COLO668 (cell line): Measurements from ENCODE around the gene BHMT2.

Source experiments
- DNase-seq: peaks from one replicate; lab custom pipeline; 2025; ENCODE audit not compliant: unreplicated experiment; lab: John Stamatoyannopoulos, UW

Gene BHMT2, protein sequence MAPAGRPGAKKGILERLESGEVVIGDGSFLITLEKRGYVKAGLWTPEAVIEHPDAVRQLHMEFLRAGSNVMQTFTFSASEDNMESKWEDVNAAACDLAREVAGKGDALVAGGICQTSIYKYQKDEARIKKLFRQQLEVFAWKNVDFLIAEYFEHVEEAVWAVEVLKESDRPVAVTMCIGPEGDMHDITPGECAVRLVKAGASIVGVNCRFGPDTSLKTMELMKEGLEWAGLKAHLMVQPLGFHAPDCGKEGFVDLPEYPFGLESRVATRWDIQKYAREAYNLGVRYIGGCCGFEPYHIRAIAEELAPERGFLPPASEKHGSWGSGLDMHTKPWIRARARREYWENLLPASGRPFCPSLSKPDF

DNA sequence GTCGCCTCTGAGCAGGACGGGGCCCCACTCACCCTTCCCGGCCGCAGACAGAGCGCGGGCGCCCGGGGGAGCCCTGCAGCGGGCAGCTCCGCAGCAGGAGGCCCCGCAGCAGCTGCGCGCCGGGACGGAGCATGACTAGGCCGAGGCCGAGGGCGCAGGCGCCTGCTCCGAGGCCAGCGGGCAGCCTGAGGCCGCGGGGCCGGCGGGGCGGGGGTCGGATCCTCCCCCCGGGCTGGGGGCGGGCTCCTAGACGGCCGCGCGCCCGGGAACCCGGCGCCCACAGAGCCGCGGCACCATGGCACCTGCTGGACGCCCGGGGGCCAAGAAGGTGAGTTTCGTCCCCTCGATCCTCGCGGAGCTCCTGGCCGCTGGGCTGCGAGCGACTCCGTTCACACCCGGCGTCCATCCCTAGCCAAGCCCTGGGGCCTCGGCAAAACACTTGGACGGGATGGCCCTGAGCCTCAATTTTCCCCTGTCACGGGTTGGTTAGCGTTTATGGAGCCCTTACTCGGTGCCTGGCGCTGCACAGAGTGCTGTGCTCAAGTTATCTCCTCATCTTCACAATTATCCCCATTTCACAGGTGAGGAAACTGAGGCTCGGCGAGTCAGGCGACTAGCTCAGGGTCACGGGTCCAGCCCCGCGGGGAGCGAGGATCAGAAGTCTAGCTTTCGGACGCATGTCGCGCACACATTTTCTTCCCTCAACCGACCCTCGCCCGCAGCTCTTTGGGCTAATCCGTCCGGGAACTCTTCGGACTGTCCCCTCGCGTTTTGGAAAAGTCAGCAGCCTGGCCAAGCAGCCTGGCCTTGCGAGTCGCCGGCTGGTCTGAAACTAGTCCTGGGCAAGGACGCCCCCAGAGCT lies at the start of gene BHMT2, which contains the start of gene DMGDH:
TSS of gene BHMT2 (plus strand) at position 280 of the 862 bp plus-strand sequence. CDS start at position 296, 16 bp downstream.
TSS of gene DMGDH (minus strand) at position 187 of the 862 bp plus-strand sequence. CDS start at position 133, 54 bp downstream.
- no peak for DNase-seq

DNA sequence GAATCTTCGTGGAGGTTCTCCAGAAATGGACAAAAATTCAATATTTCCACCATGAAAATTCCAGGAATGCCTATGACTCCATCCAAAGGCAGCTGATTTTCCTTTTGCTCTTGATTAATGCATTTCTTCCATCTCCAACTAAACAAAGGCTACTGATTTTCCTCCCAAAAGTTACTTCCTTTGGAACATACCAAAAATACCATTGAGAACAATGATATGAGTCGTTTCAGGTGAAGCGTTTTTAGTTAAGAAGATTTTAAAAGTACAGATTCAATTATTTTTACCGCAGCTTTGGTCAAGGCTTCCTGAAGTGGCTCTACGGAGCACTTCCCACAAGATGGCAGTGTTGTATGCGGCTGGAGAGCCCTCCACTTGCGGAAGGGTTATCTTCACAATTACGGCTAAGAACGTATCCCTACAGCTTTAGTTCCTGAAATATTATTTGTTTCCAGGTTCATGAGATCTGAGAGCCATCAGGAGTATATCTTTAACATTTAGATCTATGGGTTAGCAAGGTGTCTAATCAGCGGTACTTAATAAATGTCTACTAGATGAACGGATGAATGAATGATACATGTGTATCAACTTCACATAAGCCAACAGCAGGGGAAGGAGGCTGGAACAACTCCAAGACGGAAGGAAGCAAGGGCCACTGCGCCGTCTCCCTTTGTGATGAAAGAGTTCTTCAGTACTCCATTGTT lies 48.6 kb upstream of the BHMT2 start:
- peak; percentile 5 for DNase-seq

DNA sequence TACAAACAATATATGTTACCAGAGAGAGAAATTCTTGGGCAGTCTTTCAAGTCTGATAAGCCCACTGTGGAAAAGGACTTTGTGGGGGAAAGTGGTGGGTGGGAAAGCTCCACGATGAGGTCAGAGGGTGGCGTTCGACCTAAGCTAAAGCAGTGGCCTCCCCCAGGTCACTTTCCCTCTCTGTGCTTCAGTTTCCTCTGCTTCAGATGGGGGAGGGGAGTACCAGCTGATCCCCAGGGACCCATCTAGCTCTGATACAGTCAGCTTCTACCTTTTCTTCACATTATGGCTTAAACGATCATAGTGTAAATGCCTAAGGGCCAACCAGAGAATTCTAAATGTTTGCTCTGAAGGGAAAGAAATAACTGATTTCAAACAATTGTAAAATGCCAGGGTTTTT lies 47.8 kb upstream of the BHMT2 start:
- DNase-seq: no peak

DNA sequence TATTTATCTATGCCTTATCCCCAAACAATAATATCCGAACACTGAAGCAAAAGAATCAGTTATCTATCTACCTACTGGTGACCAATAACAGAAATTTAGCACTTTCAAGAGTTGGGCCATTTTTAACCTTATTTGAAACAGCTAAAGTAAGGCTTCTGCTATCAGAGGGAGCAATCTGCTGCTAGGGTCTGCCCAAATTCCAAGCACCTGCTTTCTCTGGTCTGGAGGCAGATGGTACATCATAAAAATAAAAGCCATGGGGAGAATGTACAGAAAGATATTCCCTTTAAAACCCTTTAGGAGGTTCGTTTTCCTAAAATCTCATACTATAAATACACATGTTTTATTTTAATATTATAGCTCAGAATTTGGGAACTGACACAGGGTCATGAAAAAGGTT lies 46.8 kb upstream of the BHMT2 start:
- DNase-seq: no peak

DNA sequence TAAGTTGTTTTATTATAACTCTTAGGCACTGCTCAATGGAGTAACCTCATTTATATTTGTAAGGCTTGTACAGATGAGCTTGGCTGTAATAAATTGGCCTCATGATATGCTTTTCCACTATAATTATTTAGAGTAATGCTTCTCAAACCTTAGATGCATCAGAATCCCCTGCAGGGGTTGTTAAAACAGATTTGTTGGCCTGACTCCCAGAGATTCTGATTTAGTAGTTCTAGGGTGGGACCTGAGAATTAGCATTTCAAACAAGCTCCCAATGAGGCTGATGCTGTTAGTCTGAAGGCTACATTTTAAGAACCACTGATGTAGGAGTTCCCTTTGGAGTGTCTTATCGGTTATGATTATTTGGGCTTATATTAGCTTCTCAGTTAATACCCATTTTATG lies 46.2 kb upstream of the BHMT2 start:
- no peak for DNase-seq

DNA sequence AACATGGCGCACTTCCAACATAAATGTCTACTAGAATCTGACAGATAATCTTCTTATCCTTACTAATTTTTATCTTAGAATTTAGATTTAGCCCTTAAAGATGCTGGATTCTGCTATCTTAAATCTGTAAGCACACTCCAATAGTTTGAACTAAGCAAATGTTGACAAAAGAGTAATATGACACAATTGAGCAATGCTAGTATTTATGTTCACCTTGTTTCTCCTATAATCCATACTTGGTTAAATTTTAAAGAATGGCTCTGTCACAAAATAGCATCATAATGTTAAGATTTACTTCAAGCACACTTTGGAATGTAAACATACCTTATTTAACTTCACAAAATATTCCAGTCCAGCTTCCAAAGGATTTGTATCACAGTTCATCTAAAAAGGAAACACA lies 45.6 kb upstream of the BHMT2 start:
- no peak for DNase-seq

DNA sequence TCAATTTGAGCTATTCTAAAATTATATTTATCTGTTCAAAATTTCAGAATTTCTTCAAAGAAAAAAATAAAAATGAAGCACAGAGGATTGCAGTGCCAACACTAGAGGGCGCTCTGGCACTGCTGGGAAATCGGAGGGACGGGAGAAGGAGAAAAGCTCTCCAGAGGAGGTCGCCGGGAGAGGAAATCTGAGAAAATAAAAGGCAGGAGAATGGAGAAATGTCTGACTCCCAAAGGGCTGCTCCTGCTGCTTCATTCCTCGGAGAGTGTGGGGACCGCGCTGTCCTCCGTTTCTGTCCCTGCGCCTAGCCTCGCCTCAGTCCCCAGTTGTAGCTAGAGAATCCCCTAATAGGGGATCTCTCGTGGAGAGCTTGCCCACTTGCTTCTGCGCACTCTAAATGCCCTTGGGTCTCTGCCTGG lies 44.5 kb upstream of the BHMT2 start:
- peak; percentile 48 for DNase-seq

DNA sequence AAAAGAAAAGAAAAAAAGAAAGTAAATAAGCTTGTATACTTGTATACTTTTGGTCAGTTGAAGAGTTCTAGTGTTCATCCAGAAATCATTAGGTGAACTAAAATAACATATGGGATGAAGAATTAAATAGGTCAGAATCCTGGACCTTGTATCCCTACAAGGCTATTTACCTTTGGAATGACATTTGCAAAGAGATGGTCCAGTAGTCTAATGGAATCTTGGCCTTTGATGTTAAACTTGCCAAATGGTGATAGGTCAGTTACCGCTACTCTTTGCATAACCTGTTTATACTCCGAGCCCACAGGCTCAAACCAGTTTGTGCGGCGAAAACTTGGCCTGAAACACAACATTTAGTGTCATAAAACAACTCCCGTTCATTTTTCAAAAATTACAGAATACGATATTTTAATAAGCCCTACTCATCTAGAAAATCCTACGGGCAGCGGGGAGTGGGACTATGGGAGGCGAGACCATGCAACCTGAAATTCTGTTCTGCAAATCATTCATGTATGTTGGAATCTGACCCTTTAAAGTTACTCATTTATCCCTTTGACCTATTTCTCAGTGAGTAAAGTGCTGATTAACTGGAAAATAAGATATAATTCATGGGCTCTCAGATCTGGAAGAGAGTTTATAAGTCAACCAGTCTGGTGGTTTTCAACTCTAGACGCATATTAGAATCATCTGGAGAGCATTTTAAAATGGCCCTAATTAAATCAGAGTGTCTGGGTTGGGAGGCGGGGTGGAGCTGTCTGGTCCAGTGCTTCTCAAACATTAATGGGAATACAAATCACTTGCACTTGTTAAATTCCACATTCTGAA lies 38.7 kb upstream of the BHMT2 start:
- DNase-seq: no peak

DNA sequence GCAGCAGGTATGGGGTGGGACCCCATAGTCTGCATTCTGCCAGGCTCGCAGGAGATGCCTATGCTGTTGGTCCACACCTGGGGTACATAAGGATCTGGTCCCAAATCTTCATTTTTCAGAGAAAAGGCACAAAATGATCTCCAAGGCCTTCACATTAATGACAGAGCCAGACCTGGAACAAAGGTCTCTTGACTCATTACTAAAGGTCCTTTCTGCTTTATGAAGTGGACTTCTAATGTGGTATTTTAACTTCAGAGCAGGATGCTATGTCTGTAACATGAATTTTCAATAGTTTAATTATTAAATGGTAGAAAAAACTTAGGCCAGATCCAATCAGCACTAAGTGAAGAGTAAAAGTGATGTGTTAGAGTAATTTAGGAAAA lies 38.1 kb upstream of the BHMT2 start:
- no peak for DNase-seq

DNA sequence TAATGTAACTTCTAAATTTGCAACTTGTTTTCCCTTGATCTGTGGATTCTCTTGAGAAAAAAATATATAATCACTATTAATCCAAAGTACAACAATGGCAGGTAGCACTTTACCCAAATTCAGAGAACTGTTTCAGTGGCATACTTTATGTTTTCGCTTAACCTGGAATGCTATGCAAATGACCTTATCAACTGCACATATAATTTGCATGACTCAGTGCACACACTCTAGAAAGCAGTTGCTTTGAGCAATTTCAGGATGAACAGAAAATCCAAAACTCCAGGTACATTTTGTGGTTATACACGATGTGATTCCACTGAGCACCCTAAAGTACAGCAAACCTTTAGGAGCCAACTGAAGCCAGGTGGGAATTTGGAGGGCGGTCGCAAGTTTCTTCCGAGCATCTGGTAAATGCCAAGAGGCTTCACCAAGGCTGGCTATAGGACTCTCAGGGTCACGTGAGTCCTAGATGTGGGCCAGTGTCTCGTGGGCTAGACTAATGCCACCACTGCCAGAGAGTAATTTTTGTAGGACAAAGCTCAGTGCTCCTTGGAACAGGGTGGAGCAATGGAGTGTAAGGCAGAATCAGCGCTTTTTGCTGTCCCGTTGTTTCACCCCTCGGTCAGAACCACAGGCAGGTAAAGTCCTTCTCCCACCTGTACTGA lies 37.4 kb upstream of the BHMT2 start:
- DNase-seq: no peak

DNA sequence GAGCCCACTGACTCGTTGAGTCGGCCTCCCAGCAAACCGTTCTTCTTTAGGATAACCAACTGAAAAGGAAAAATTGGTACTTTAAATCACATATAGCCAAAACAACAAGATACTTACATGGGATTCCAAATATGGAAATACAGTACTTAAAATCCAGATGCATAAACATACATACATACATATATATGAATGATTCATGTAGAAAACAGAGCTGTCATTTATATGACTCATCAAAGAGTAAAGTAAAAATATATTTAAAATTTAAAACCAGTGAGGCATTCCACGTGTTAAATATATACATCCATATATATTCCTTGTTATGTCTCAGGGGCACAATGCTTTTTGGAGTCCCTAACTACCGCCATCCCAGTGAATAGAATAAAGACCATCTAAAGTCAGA lies 36.8 kb upstream of the BHMT2 start:
- DNase-seq: no peak

DNA sequence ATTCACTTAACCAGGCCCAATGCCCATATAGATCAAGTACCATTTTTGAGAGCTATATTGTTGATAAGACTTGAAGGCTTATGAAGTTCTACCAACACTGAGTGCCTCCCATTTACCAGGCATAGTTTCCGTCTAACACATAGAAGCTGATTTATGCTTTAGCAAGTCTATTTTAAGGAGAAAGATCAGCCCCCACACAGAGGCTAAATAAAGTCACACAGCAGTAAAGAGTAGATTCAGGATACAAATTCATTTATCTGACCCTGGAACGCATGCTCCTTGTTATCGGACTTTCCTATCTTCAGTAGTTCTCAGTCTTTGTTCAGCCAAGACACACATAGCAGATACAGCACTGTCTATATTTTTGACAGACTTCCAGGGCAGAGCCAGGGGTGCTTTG lies 34.3 kb upstream of the BHMT2 start:
- no peak for DNase-seq

DNA sequence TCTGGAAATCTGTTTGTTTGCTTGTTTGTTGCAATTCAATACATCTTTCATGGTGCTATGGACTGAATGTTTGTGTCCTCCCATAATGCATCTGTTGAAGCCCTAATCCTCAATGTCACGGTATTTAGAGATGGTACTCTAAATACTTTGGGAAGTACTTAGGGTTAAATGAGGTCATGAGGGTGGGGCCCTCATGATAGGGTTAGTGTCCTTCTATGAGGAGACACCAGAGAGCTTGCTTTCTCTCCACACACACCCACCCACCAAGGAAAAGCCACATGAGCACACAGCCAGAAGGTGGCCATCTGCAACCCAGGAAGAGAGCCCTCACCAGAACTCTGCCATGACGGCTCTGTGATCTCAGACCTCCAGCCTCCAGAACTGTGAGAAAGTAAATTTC lies 32.8 kb upstream of the BHMT2 start:
- no peak for DNase-seq

DNA sequence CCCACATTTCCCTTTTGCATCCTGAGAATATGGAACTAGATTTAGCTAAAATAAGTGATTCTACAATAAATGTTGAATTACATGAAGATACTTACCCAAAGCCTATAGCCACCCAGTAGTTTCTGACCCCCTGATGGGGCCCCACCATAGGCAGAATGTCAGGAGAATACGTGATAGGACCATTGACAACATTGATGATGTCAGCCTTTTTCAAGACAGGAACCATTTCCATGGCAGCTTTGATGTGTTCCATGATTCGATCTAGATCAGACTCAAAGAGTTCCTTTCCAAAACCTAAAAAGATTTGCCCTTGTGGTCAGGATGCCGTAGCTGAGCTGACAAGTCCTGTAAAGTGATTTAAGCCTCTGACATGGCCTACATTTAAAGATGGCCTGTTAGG lies 27.4 kb upstream of the BHMT2 start:
- no peak for DNase-seq

DNA sequence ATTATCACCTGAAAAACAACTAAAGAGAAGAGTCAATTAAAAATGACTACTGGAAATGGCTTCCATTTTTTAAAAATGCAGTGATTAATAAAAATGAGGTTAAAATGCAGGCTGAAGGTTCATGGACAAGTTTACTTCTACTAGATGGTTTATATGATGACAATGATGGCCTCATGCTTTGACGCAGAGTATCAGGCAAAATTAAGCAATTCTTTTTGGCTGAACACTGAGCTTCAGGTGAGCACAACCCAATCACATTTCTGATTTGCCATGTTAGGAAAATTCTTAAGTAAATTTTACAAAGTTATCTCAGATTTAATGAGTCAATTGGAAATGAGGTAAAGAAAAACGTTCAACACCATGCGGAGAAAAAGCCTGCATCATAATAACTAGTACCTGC lies 22.4 kb upstream of the BHMT2 start:
- no peak for DNase-seq

DNA sequence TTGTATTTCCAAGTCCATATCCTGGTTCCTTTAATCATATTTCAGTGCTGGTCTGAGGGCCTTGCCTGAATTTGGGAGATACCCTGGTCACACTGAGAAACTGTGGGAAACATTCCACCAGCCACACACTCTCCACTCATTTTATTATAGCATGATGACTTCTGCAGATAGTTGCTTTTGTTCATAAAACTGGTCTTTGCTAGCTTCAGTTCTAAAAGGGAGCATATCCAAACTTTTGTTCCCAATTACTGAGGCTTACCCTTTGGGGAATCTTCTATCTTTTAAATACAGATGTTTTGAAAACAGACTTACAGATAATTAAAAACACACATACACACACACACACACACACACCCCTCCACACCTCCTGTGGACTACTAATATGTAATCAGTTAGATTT lies 21.1 kb upstream of the BHMT2 start:
- no peak for DNase-seq

DNA sequence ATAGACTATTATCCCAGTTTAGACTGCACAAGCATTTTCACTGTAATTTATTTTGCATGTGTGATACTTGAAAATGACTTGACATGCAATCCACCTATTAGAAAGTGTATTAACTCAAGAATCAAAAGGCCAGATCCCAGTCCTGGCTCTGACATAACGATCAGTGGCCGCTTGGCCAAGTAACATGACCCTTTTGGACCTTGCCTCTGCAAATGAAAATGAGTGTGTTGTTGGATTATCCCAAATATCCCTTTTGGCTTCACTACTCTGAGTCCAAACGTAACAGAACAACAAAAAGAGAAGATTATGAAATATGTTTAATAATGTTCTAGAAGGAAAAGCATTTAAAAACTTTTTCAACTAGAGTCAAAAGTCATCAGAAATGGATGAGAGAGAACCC lies 19.1 kb upstream of the BHMT2 start:
- no peak for DNase-seq

DNA sequence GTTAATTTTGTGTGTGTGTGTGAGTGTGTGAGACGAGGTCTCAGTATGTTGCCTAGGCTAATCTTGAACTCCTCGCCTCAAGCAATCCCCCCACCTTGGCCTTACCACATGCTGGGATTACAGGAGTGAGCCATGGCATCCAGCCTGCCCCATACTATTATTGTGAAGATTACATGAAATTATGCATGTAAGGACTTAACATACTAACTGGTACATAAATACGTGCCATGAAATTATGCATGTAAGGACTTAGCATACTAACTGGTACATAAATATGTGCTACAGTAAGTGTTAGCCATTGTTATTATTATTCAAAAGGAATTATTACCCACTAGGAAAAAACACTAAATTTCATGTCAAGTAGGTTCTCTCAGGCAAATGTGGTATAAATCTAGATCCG lies 16.2 kb upstream of the BHMT2 start:
- DNase-seq: no peak

DNA sequence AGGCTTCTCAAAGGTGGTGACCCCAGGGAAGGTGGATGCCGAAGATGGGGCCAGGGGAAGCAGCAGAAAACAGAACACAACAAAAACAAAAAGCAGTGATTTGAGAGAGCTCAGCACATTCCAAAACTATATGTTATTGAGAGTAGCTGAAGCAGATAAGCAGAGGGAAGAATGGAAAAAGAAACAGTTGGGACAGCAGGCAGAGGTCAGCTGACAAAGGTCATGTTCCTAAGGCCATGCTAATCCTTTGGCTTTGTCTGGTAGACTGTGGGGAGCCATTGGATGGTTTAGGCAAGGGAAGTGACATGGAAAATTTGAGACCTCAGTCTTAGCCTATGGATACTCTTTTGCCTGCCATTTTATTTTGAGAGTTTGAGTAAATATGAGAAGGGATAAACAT lies 14.6 kb upstream of the BHMT2 start:
- no peak for DNase-seq

DNA sequence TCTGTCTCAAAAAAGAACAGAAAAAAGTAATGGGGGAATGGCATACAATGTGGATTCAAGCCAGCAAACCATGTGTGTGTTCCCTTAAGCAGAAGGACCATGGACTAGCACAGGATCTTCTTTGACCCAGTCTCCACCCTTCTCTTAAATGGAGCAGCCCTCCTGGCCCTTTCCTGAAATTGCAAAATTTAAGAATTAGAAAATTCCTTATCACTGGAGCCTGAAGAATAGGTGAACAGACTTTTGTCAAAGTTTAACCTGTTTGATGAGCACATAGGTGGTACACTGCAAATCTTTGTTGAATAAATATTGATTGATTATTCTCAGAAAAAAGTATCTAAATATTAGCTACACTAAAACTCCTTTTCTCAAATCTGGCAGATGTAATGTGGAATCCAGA lies 12.7 kb upstream of the BHMT2 start:
- no peak for DNase-seq
